H1 (cell line): ENCODE measurements around the gene ZSWIM9. TPM values are rescaled to one million over a fixed set of nuclear protein-coding genes. Genes with fewer than 3 reads are reported as not detected.
A peak's percentile ranks its signal among the peaks of the same experiment; 100 is the strongest.

Experiments
- CTCF ChIA-PET: fragments of 300-600 bp; sonication (Branson Sonifier 250); formaldehyde crosslinking; loops from one replicate; lab custom pipeline; 2021; ENCODE audit not compliant: partially characterized antibody; lab: Charles Lee
- POLR2A ChIA-PET: fragments of 300-600 bp; sonication (Branson Sonifier 250); formaldehyde crosslinking; loops from one replicate; lab custom pipeline; 2021; ENCODE audit warnings: inconsistent platforms; ENCODE audit not compliant: partially characterized antibody; lab: Charles Lee
- DNase-seq, 2 experiments: peaks; one replicate each; pipeline versions ENCODE4 v3.0.0 to v3.0.0-alpha.2; 2010 to 2022; ENCODE audit warnings: low spot score in 2 of 2, low read depth in 1 of 2, mixed read lengths in 1 of 2
- FAIRE-seq: peaks from 2 replicates; lab custom pipeline; 2011; peaks lifted over from hg19 to GRCh38; lab: Jason Lieb, UNC
- H2AFZ ChIP-seq: 2 replicates; pipeline ENCODE4 v1.8.1; 2012; ENCODE audit warnings: low read length, inconsistent platforms
- H2AK5ac ChIP-seq: 2 replicates; pipeline ENCODE4 v1.6.1; 2013; ENCODE audit warnings: low read depth, low read length
- H2BK120ac ChIP-seq: replicated peaks from 2 replicates; pipeline ENCODE3; 2013; ENCODE audit warnings: low read depth, low read length, inconsistent platforms
- H2BK12ac ChIP-seq: 2 replicates; pipeline ENCODE4 v1.6.1; 2013; ENCODE audit warnings: low read depth, low read length
- H2BK15ac ChIP-seq: 2 replicates; pipeline ENCODE4 v1.6.1; 2013; ENCODE audit warnings: low read length
- H2BK20ac ChIP-seq: 2 replicates; pipeline ENCODE4 v1.6.1; 2013; ENCODE audit warnings: low read length
- H2BK5ac ChIP-seq: 2 replicates; pipeline ENCODE4 v1.6.1; 2013; ENCODE audit warnings: low read depth, low read length
- H3K14ac ChIP-seq: 2 replicates; pipeline ENCODE4 v1.6.1; 2013; ENCODE audit warnings: inconsistent platforms; ENCODE audit not compliant: insufficient read length
- H3K18ac ChIP-seq: 2 replicates; pipeline ENCODE4 v1.6.1; 2013; ENCODE audit warnings: low read length; ENCODE audit errors: extremely low read depth
- H3K23ac ChIP-seq: 2 replicates; pipeline ENCODE4 v1.6.1; 2013; ENCODE audit warnings: inconsistent platforms; ENCODE audit not compliant: insufficient read length
- H3K23me2 ChIP-seq: 2 replicates; pipeline ENCODE4 v1.6.1; 2013; ENCODE audit warnings: low read depth, low read length
- H3K27ac ChIP-seq: 2 replicates; pipeline ENCODE4 v1.6.1; 2011; ENCODE audit warnings: low read depth, low read length, inconsistent platforms
- H3K27me3 ChIP-seq, 4 experiments: replicated peaks in 1 of 4; 1 replicate in 1 of 4; 2 replicates in 3 of 4; pipeline versions ENCODE4 v1.6.1 to v1.8.1; 2011 to 2013; ENCODE audit warnings: low read length in 3 of 4, mild to moderate bottlenecking in 3 of 4, inconsistent platforms in 2 of 4, mixed read lengths in 2 of 4, moderate library complexity in 1 of 4; ENCODE audit not compliant: control insufficient read depth in 3 of 4, insufficient read depth in 3 of 4; ENCODE audit errors: extremely low read depth in 1 of 4
- H3K36me3 ChIP-seq, 4 experiments: 2 replicates each; pipeline versions ENCODE4 v1.6.1 to v1.8.1; 2011 to 2013; ENCODE audit warnings: mild to moderate bottlenecking in 4 of 4, low read length in 3 of 4, moderate library complexity in 2 of 4, control low read depth in 1 of 4, inconsistent platforms in 1 of 4; ENCODE audit not compliant: insufficient read depth in 4 of 4, control insufficient read depth in 2 of 4
- H3K4ac ChIP-seq: replicated peaks from 2 replicates; pipeline ENCODE3; 2013; ENCODE audit warnings: low read length, low read depth, mixed read lengths, inconsistent platforms; ENCODE audit not compliant: insufficient read length
- H3K4me1 ChIP-seq, 4 experiments: replicated peaks in 1 of 4; 1 replicate in 1 of 4; 2 replicates in 3 of 4; pipeline versions ENCODE4 v1.6.1 to v1.8.1; 2011 to 2013; ENCODE audit warnings: low read length in 3 of 4, inconsistent platforms in 2 of 4, mixed read lengths in 1 of 4; ENCODE audit not compliant: insufficient read depth in 4 of 4, control insufficient read depth in 3 of 4
- H3K4me2 ChIP-seq, 2 experiments: 2 replicates each; pipeline versions ENCODE4 v1.6.1 to v1.8.1; 2011 to 2013; ENCODE audit warnings: low read depth in 2 of 2, low read length in 2 of 2, control low read depth in 1 of 2, inconsistent platforms in 1 of 2, mild to moderate bottlenecking in 1 of 2; ENCODE audit not compliant: insufficient read depth in 1 of 2
- H3K4me3 ChIP-seq, 4 experiments: fragments of 200-600, 300-600 bp in 1 of 4; sonication (generic), shearing (Covaris generic), sonication (Bioruptor Twin) in 1 of 4; 2 replicates each; pipeline versions ENCODE4 v1.5.1 to v1.8.1; 2011 to 2016; ENCODE audit warnings: low read length in 4 of 4, low read depth in 3 of 4, control low read depth in 2 of 4, inconsistent platforms in 2 of 4, mild to moderate bottlenecking in 2 of 4, mixed read lengths in 1 of 4, moderate library complexity in 1 of 4; ENCODE audit not compliant: insufficient read depth in 2 of 4; ENCODE audit errors: extremely low read depth in 1 of 4
- H3K56ac ChIP-seq: replicated peaks from 2 replicates; pipeline ENCODE3; 2013; ENCODE audit warnings: low read depth, mild to moderate bottlenecking, mixed read lengths, low read length, inconsistent platforms; ENCODE audit not compliant: insufficient read length
- H3K79me1 ChIP-seq: 2 replicates; pipeline ENCODE4 v1.6.1; 2013; ENCODE audit warnings: low read depth, low read length, control low read depth
- H3K79me2 ChIP-seq, 2 experiments: 2 replicates each; pipeline versions ENCODE4 v1.6.1 to v1.8.1; 2012 to 2013; ENCODE audit warnings: low read length in 2 of 2, mild to moderate bottlenecking in 2 of 2, inconsistent platforms in 1 of 2; ENCODE audit not compliant: insufficient read depth in 2 of 2, control insufficient read depth in 1 of 2
- H3K9ac ChIP-seq, 4 experiments: replicated peaks in 1 of 4; 1 replicate in 1 of 4; 2 replicates in 3 of 4; pipeline versions ENCODE4 v1.6.1 to v1.8.1; 2011 to 2013; ENCODE audit warnings: low read depth in 3 of 4, low read length in 3 of 4, control low read depth in 2 of 4, mild to moderate bottlenecking in 2 of 4, moderate library complexity in 2 of 4, inconsistent platforms in 1 of 4; ENCODE audit errors: extremely low read depth in 1 of 4
- H3K9me3 ChIP-seq, 2 experiments: 2 replicates each; pipeline versions ENCODE4 v1.6.1 to v1.8.1; 2012 to 2013; ENCODE audit warnings: mild to moderate bottlenecking in 2 of 2, moderate library complexity in 2 of 2, control low read depth in 1 of 2, inconsistent platforms in 1 of 2, low read depth in 1 of 2, low read length in 1 of 2, mixed read lengths in 1 of 2; ENCODE audit not compliant: insufficient read depth in 2 of 2
- H4K20me1 ChIP-seq, 2 experiments: replicated peaks in 1 of 2; 2 replicates each; pipeline versions ENCODE3 to v1.8.1; 2011 to 2013; ENCODE audit warnings: inconsistent platforms in 2 of 2, low read length in 2 of 2, mild to moderate bottlenecking in 1 of 2; ENCODE audit not compliant: insufficient read depth in 2 of 2, control insufficient read depth in 1 of 2
- H4K5ac ChIP-seq: 2 replicates; pipeline ENCODE4 v1.6.1; 2013; ENCODE audit warnings: low read length, low read depth, mixed read lengths, inconsistent platforms; ENCODE audit not compliant: insufficient read length
- H4K8ac ChIP-seq: 2 replicates; pipeline ENCODE4 v1.8.0; 2013; ENCODE audit warnings: mild to moderate bottlenecking, moderate library complexity, low read length, inconsistent platforms; ENCODE audit not compliant: insufficient read depth; ENCODE audit errors: extremely low read depth
- H4K91ac ChIP-seq: replicated peaks from 2 replicates; pipeline ENCODE3; 2013; ENCODE audit warnings: low read length, mixed read lengths, inconsistent platforms; ENCODE audit not compliant: insufficient read length
- ASH2L ChIP-seq: fragments of 200-600, 300-600 bp; sonication (generic); IDR thresholded peaks from one replicate; pipeline ENCODE4 v1.7.1; 2017; ENCODE audit warnings: low read length
- whole genome bisulfite sequencing, 2 experiments: shearing (Covaris generic) in 1 of 2; methylation state at CpG; one replicate each; pipeline versions ENCODE4 v1.1.6 to v1.1.7; 2013 to 2015; ENCODE audit warnings: low lambda C conversion rate in 2 of 2, mixed read lengths in 2 of 2, inconsistent platforms in 1 of 2, low coverage in 1 of 2, missing lambda C conversion rate in 1 of 2; ENCODE audit not compliant: insufficient replicate concordance in 2 of 2, insufficient coverage in 1 of 2, insufficient read length in 1 of 2; ENCODE audit errors: extremely low coverage in 1 of 2, missing lambda C conversion rate in 1 of 2; 5-methylcytosine and 5-hydroxymethylcytosine counted together
- polyA plus RNA-seq, 7 experiments: library from polyadenylated mRNA; depleted of rRNA in 3 of 7; stranded (reverse) in 5 of 7; unstranded in 2 of 7; fragments of >200 nt in 5 of 7; fragments of 200-250 nt in 2 of 7; gene quantifications; 1 replicate in 5 of 7; 2 replicates in 1 of 7; 4 replicates in 1 of 7; pipeline versions ENCODE4 v1.2.1 to v1.2.3, GENCODE V29; 2011 to 2013; ENCODE audit warnings: missing spikeins in 2 of 7, mixed read lengths in 2 of 7
- total RNA-seq: library from RNA; stranded (reverse); fragmentation: NEBNext Ultra II Directional; extraction: Animal tissue kit (Norgen Biotek cat#: 25700); gene quantifications from 2 replicates; pipeline ENCODE4 v1.2.1, GENCODE V29; 2021

ZSWIM9 gene
- total and polyA plus RNA-seq, 2 of the 8 experiments (the other 6 are each of a cell fraction or from before 2014, with no cell fraction given) = 1.5 to 10.4 TPM

- FAIRE-seq = no peak
- CTCF ChIA-PET = interaction anchor here (0.6 to 2.1 kb wide), 10 partner anchors 12 to 143 kb away, joined by 3 to 9 read pairs (median 4); no protein-coding TSS in a partner anchor
- H3K4ac ChIP-seq = no peak overlapping the region
Measured at GRCh38 chr19:48171710-48172109, 1.2 kb downstream of the ZSWIM9 start.

More at GRCh38 chr19:48171710-48172109, 1.2 kb downstream of the ZSWIM9 start:
- DNase-seq = no peak
- H4K8ac ChIP-seq = no peak overlapping the region
- no peak overlapping the region for H2BK20ac ChIP-seq
- H3K56ac ChIP-seq = no peak overlapping the region
- no peak overlapping the region for H2BK120ac ChIP-seq
- H2BK12ac ChIP-seq = no peak overlapping the region; the same call in 1 of the 2 replicates
- no peak overlapping the region for H2AK5ac ChIP-seq
- H3K4me1 ChIP-seq = peaks cover 0 to 13% (median 6%) of the 10 kb centered on the region in 4 experiments; a peak in 6 of 7 replicates
- H3K23ac ChIP-seq = no peak overlapping the region
- H3K36me3 ChIP-seq = peaks cover 2 to 22% (median 16%) of the 10 kb centered on the region in 4 experiments
- peak overlapping the region in 3 of 4 experiments; percentile 93 to 99 (median 97); a peak in 4 of 8 replicates for H3K4me3 ChIP-seq
- no peaks in the 10 kb centered on the region for H3K9me3 ChIP-seq
- no peak overlapping the region for H3K18ac ChIP-seq
- H3K4me2 ChIP-seq = peak overlapping the region; percentile 94 to 96; a peak in 3 of 4 replicates
- no peaks in the 10 kb centered on the region for H3K27me3 ChIP-seq
- no peak overlapping the region for H4K5ac ChIP-seq
- POLR2A ChIA-PET = interaction anchor here (0.9 to 1.8 kb wide), 13 partner anchors 8 to 119 kb away, joined by 3 to 7 read pairs (median 3); partner anchors contain the start of gene PLA2G4C
- H3K27ac ChIP-seq = no peak overlapping the region
- H3K79me2 ChIP-seq = peaks cover 6 to 33% of the 10 kb centered on the region in 2 experiments
- H2BK5ac ChIP-seq = no peak overlapping the region
- H3K14ac ChIP-seq = no peak overlapping the region
- TF ChIP-seq ASH2L = no peak
- no peak overlapping the region for H2AFZ ChIP-seq
- H3K9ac ChIP-seq = no peak overlapping the region
- H3K23me2 ChIP-seq = peaks cover 11% of the 10 kb centered on the region
- H2BK15ac ChIP-seq = no peak overlapping the region
- peaks cover 6% of the 10 kb centered on the region; the same call in 1 of the 2 replicates for H3K79me1 ChIP-seq
- no peak overlapping the region for H4K91ac ChIP-seq
- peaks cover 2 to 6% of the 10 kb centered on the region in 2 experiments for H4K20me1 ChIP-seq
- 94% methylated on average over 29 of the region's 37 CpGs; no CpG with 5 or more reads in 1 of the 2 experiments for WGBS, 2 experiments
